GM12801 (cell line): ENCODE results near the gene RPS6KC1.

Experiments used
- CTCF ChIP-seq: IDR thresholded peaks from one replicate; pipeline ENCODE4 v1.5.1; 2011; ENCODE audit warnings: control low read depth; ENCODE audit not compliant: insufficient read length; ENCODE audit errors: extremely low read depth

Gene RPS6KC1

GRCh38 chr1:213275293-213275692, 224.3 kb downstream of the RPS6KC1 start:
- no peak for TF ChIP-seq CTCF

GRCh38 chr1:213276236-213276635, 225.2 kb downstream of the RPS6KC1 start:
- no peak for TF ChIP-seq CTCF

GRCh38 chr1:213277036-213277435, 226.0 kb downstream of the RPS6KC1 start:
- no peak for TF ChIP-seq CTCF

- no peak for TF ChIP-seq CTCF
Measured at GRCh38 chr1:213279410-213279809, 228.4 kb downstream of the RPS6KC1 start.

- TF ChIP-seq CTCF = no peak
Measured at GRCh38 chr1:213281640-213282301, 230.7 kb downstream of the RPS6KC1 start.

GRCh38 chr1:213284626-213285025, 233.6 kb downstream of the RPS6KC1 start:
- no peak for TF ChIP-seq CTCF

- no peak for TF ChIP-seq CTCF
Measured at GRCh38 chr1:213286235-213286634, 235.2 kb downstream of the RPS6KC1 start.
